Activated naive CD4-positive, alpha-beta T cell treated with anti-CD3 and anti-CD28 coated beads, Interleukin-2, amount 50 U/mL, for 24 hours (primary cell): ENCODE measurements around the gene PNPLA6.
A peak's percentile ranks its signal among the peaks of the same experiment; 100 is the strongest.
"Not testable (repeated sequence)": the region's sequence is repeated elsewhere in the genome, so short reads cannot be mapped to it uniquely, and the experiment has no call there.

Source experiments
- H3K27ac Mint-ChIP-seq: one replicate; pipeline ENCODE4 v1.8.0; 2021; ENCODE audit warnings: mild to moderate bottlenecking, mixed read lengths
- H3K27me3 Mint-ChIP-seq: one replicate; pipeline ENCODE4 v1.8.0; 2021; ENCODE audit warnings: mixed read lengths
- H3K36me3 Mint-ChIP-seq: one replicate; pipeline ENCODE4 v1.8.0; 2021; ENCODE audit warnings: mixed read lengths
- H3K4me1 Mint-ChIP-seq: one replicate; pipeline ENCODE4 v1.8.0; 2021; ENCODE audit warnings: mixed read lengths
- H3K4me3 Mint-ChIP-seq: one replicate; pipeline ENCODE4 v1.8.0; 2021; ENCODE audit warnings: mild to moderate bottlenecking, mixed read lengths
- H3K9me3 Mint-ChIP-seq: one replicate; pipeline ENCODE4 v1.8.0; 2021; ENCODE audit warnings: mixed read lengths

PNPLA6 gene

GRCh38 chr19:7524523-7524922 lies 11.0 kb upstream of the PNPLA6 start:
- no peaks in the 10 kb centered on the region for H3K27me3 Mint-ChIP-seq
- H3K9me3 Mint-ChIP-seq: no peaks in the 10 kb centered on the region
- H3K27ac Mint-ChIP-seq: no peak overlapping the region
- H3K36me3 Mint-ChIP-seq: peaks cover 1% of the 10 kb centered on the region
- H3K4me1 Mint-ChIP-seq: peaks cover 12% of the 10 kb centered on the region
- H3K4me3 Mint-ChIP-seq: peak overlapping the region; percentile 11

GRCh38 chr19:7524992-7525739 lies 10.4 kb upstream of the PNPLA6 start:
- H3K9me3 Mint-ChIP-seq: no peaks in the 10 kb centered on the region
- H3K4me3 Mint-ChIP-seq: no peak overlapping the region
- no peak overlapping the region for H3K27ac Mint-ChIP-seq
- peaks cover 12% of the 10 kb centered on the region for H3K4me1 Mint-ChIP-seq
- H3K36me3 Mint-ChIP-seq: peaks cover 1% of the 10 kb centered on the region
- no peaks in the 10 kb centered on the region for H3K27me3 Mint-ChIP-seq

GRCh38 chr19:7526059-7526929 lies 9.2 kb upstream of the PNPLA6 start:
- no peak overlapping the region for H3K4me3 Mint-ChIP-seq
- H3K9me3 Mint-ChIP-seq: no peaks in the 10 kb centered on the region
- H3K36me3 Mint-ChIP-seq: no peaks in the 10 kb centered on the region
- H3K4me1 Mint-ChIP-seq: peaks cover 12% of the 10 kb centered on the region
- H3K27me3 Mint-ChIP-seq: no peaks in the 10 kb centered on the region
- H3K27ac Mint-ChIP-seq: no peak overlapping the region

- H3K36me3 Mint-ChIP-seq: no peaks in the 10 kb centered on the region
- no peak overlapping the region for H3K4me3 Mint-ChIP-seq
- no peaks in the 10 kb centered on the region for H3K27me3 Mint-ChIP-seq
- H3K27ac Mint-ChIP-seq: no peak overlapping the region
- peaks cover 4% of the 10 kb centered on the region for H3K4me1 Mint-ChIP-seq
- H3K9me3 Mint-ChIP-seq: no peaks in the 10 kb centered on the region
Measured at GRCh38 chr19:7527516-7528191, 7.9 kb upstream of the PNPLA6 start.

GRCh38 chr19:7528192-7528519 lies 7.4 kb upstream of the PNPLA6 start:
- H3K9me3 Mint-ChIP-seq: no peaks in the 10 kb centered on the region
- H3K27ac Mint-ChIP-seq: no peak overlapping the region
- no peak overlapping the region for H3K4me3 Mint-ChIP-seq
- peaks cover 4% of the 10 kb centered on the region for H3K4me1 Mint-ChIP-seq
- H3K27me3 Mint-ChIP-seq: no peaks in the 10 kb centered on the region
- H3K36me3 Mint-ChIP-seq: no peaks in the 10 kb centered on the region

- no peaks in the 10 kb centered on the region for H3K4me1 Mint-ChIP-seq
- no peaks in the 10 kb centered on the region for H3K27me3 Mint-ChIP-seq
- no peak overlapping the region for H3K4me3 Mint-ChIP-seq
- H3K27ac Mint-ChIP-seq: peak overlapping the region; percentile 30
- no peaks in the 10 kb centered on the region for H3K36me3 Mint-ChIP-seq
- H3K9me3 Mint-ChIP-seq: no peaks in the 10 kb centered on the region
Measured at GRCh38 chr19:7528522-7529245, 6.8 kb upstream of the PNPLA6 start.

- Mint-ChIP-seq H3K27ac (no peak overlapping the region), H3K36me3 (no peaks in the 10 kb centered on the region), H3K9me3 (no peaks in the 10 kb centered on the region), H3K4me1 (no peaks in the 10 kb centered on the region), H3K27me3 (no peaks in the 10 kb centered on the region), H3K4me3 (no peak overlapping the region)
Measured at GRCh38 chr19:7529246-7529600, 6.3 kb upstream of the PNPLA6 start.

GRCh38 chr19:7529610-7530490 lies 5.7 kb upstream of the PNPLA6 start:
- no peaks in the 10 kb centered on the region for H3K36me3 Mint-ChIP-seq
- H3K9me3 Mint-ChIP-seq: no peaks in the 10 kb centered on the region
- H3K27ac Mint-ChIP-seq: no peak overlapping the region
- no peaks in the 10 kb centered on the region for H3K4me1 Mint-ChIP-seq
- no peaks in the 10 kb centered on the region for H3K27me3 Mint-ChIP-seq
- no peak overlapping the region for H3K4me3 Mint-ChIP-seq

GRCh38 chr19:7533281-7533885 lies 2.1 kb upstream of the PNPLA6 start:
- Mint-ChIP-seq H3K27ac (peak overlapping the region; percentile 68), H3K4me3 (peak overlapping the region; percentile 95), H3K9me3 (no peaks in the 10 kb centered on the region), H3K36me3 (no peaks in the 10 kb centered on the region), H3K4me1 (peaks cover 11% of the 10 kb centered on the region), H3K27me3 (no peaks in the 10 kb centered on the region)

- Mint-ChIP-seq H3K27ac (peak overlapping the region; percentile 66), H3K4me3 (peak overlapping the region; percentile 95), H3K27me3 (no peaks in the 10 kb centered on the region), H3K4me1 (peaks cover 11% of the 10 kb centered on the region), H3K36me3 (no peaks in the 10 kb centered on the region), H3K9me3 (no peaks in the 10 kb centered on the region)
Measured at GRCh38 chr19:7533925-7534480, 1.5 kb upstream of the PNPLA6 start.

GRCh38 chr19:7534531-7535046 lies 928 bp upstream of the PNPLA6 start:
- Mint-ChIP-seq H3K27me3 (no peaks in the 10 kb centered on the region), H3K4me1 (peaks cover 11% of the 10 kb centered on the region), H3K9me3 (no peaks in the 10 kb centered on the region), H3K36me3 (no peaks in the 10 kb centered on the region), H3K27ac (peak overlapping the region; percentile 66), H3K4me3 (peak overlapping the region; percentile 95)

- H3K4me3 Mint-ChIP-seq: peak overlapping the region; percentile 95
- H3K27me3 Mint-ChIP-seq: no peaks in the 10 kb centered on the region
- no peaks in the 10 kb centered on the region for H3K9me3 Mint-ChIP-seq
- H3K27ac Mint-ChIP-seq: peak overlapping the region; percentile 89
- peaks cover 11% of the 10 kb centered on the region for H3K4me1 Mint-ChIP-seq
- peaks cover 2% of the 10 kb centered on the region for H3K36me3 Mint-ChIP-seq
Measured at GRCh38 chr19:7535998-7536695, 630 bp downstream of the PNPLA6 start.

- H3K27ac Mint-ChIP-seq, H3K4me3 Mint-ChIP-seq, H3K36me3 Mint-ChIP-seq: not testable (repeated sequence)
Measured at GRCh38 chr19:7538990-7539389, 3.5 kb downstream of the PNPLA6 start.

More at GRCh38 chr19:7538990-7539389, 3.5 kb downstream of the PNPLA6 start:
- not testable (repeated sequence) for H3K9me3 Mint-ChIP-seq, H3K27me3 Mint-ChIP-seq
- H3K4me1 Mint-ChIP-seq: peaks cover 14% of the 10 kb centered on the region
